Activated T-helper 2 cell treated with anti-CD3 and anti-CD28 coated beads, Interferon-gamma antibody, Interleukin-2, Interleukin-4, amounts not matched to agents 10 μg/mL and 5 μg/mL and 100 μg/mL, durations not matched to agents 14 hours and 24 hours and 36 hours (primary cell): Measurements from ENCODE around the gene HLF. TPM values are rescaled to one million over a fixed set of nuclear protein-coding genes. Genes with fewer than 3 reads are reported as not detected.
A peak's percentile ranks its signal among the peaks of the same experiment; 100 is the strongest.

Experiments
- DNase-seq: peaks from one replicate; pipeline ENCODE4 v3.0.0; 2021; ENCODE audit warnings: low spot score
- H3K27ac Mint-ChIP-seq: one replicate; pipeline ENCODE4 v1.8.0; 2021; ENCODE audit warnings: mixed read lengths
- H3K27me3 Mint-ChIP-seq: one replicate; pipeline ENCODE4 v1.8.0; 2021; ENCODE audit warnings: low read depth, mixed read lengths
- H3K36me3 Mint-ChIP-seq: one replicate; pipeline ENCODE4 v1.8.0; 2021; ENCODE audit warnings: low read depth, mixed read lengths
- H3K4me1 Mint-ChIP-seq: one replicate; pipeline ENCODE4 v1.8.0; 2021; ENCODE audit warnings: low read depth, mixed read lengths
- H3K4me3 Mint-ChIP-seq: one replicate; pipeline ENCODE4 v1.8.0; 2021; ENCODE audit warnings: low read depth, mild to moderate bottlenecking, moderate library complexity, mixed read lengths
- H3K9me3 Mint-ChIP-seq: one replicate; pipeline ENCODE4 v1.8.0; 2021; ENCODE audit warnings: mixed read lengths
- intact Hi-C: fragments of 100-400 bp; cut with micrococcal nuclease; formaldehyde crosslinking; loops from one replicate; pipeline ENCODE4 v1.15.1; 2023
- total RNA-seq: library from RNA; stranded (reverse); gene quantifications from 2 replicates; pipeline ENCODE4 v1.2.3, GENCODE V29; 2022

Gene HLF, protein sequence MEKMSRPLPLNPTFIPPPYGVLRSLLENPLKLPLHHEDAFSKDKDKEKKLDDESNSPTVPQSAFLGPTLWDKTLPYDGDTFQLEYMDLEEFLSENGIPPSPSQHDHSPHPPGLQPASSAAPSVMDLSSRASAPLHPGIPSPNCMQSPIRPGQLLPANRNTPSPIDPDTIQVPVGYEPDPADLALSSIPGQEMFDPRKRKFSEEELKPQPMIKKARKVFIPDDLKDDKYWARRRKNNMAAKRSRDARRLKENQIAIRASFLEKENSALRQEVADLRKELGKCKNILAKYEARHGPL
- 4.5 and 5.1 TPM in 2 replicates for total RNA-seq

DNA sequence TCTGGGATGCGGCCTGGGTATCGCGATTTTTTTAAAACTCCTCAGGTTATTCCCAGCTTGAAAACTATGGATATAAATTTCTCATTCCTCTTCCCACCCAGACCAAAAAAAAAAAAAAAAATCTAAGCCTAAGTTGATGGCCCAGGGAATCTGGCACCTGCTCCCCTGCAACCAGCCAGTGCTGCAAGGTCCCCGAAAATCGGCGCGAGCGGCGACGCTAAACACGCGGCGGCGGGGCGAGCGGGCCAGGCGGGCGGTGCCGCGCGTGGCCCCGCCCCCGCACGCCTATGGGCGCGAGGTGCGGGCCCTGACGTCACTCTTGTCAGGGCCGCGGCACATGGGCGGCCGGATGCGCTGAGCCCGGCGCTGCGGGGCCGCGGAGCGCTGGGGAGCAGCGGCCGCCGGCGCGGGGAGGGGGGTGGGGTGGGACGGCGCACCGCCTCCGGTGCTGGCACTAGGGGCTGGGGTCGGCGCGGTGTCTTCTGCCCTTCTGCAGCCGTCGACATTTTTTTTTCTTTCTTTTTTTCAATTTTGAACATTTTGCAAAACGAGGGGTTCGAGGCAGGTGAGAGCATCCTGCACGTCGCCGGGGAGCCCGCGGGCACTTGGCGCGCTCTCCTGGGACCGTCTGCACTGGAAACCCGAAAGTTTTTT, at the start of gene HLF:
Gene HLF (plus strand): TSS at position 316 of the 654 bp plus-strand sequence. CDS start 525 bp downstream, outside the sequence.
- peaks cover 13% of the 10 kb centered on the region for H3K4me1 Mint-ChIP-seq
- intact Hi-C loops, result loop anchor here (1.0 to 2.0 kb wide), 2 partner anchors 26 to 80 kb away; no protein-coding TSS in a partner anchor
- peaks cover 9% of the 10 kb centered on the region for H3K9me3 Mint-ChIP-seq
- peak within 1 kb of the TSS; percentile 29 for H3K27ac Mint-ChIP-seq
- no peaks in the 10 kb centered on the region for H3K36me3 Mint-ChIP-seq
- H3K4me3 Mint-ChIP-seq, result peak within 1 kb of the TSS; percentile 64
- peak; percentile 70 for DNase-seq
- H3K27me3 Mint-ChIP-seq, result peaks cover 84% of the 10 kb centered on the region

DNA sequence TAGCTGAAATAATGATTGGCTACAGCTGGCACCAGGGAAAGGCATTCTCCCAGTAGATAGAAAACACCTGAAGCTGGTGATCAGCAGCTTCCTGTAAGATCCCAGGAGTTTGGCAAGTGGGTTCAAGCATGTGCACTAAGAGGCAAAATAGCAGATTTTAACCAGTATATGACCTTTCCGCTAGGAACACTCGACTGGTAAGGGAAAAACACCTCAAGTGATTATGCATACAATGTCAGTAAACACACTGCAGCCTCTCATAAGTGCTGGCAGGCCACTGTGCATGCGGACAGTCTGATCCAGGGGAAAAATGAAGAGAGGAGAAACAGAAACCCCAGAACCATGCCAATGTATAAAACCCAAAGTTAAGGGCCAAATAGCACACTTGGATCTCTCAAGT, 49.0 kb upstream of the HLF start:
- Mint-ChIP-seq H3K27me3 (peaks cover 14% of the 10 kb centered on the region), H3K9me3 (no peaks in the 10 kb centered on the region), H3K27ac (no peak overlapping the region), H3K4me3 (no peak overlapping the region), H3K36me3 (no peaks in the 10 kb centered on the region), H3K4me1 (peaks cover 2% of the 10 kb centered on the region)
- no peak for DNase-seq
- intact Hi-C loops, result no loop called here

DNA sequence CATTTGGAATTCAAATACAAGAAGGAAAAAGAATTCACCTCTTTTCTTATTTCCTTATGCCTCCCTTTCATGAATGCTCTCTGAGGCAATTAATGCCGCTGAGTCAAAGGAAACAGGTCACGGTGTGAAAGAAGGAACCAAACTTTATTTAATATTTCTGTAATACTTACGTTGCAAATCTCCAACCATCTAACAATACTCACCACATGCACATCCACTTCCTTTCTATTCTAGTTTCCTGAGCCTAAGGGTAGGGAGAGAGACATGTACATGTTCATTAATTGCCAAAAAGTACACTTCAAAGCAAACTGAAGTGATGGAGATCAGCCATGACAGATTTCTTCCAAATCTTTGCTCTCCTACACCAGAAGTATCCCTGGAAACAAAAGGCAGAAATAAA, 47.9 kb upstream of the HLF start:
- H3K4me3 Mint-ChIP-seq, result no peak overlapping the region
- H3K27ac Mint-ChIP-seq, result no peak overlapping the region
- no peaks in the 10 kb centered on the region for H3K36me3 Mint-ChIP-seq
- no peaks in the 10 kb centered on the region for H3K9me3 Mint-ChIP-seq
- no peak for DNase-seq
- peaks cover 2% of the 10 kb centered on the region for H3K4me1 Mint-ChIP-seq
- peaks cover 14% of the 10 kb centered on the region for H3K27me3 Mint-ChIP-seq
- intact Hi-C loops, result no loop called here

DNA sequence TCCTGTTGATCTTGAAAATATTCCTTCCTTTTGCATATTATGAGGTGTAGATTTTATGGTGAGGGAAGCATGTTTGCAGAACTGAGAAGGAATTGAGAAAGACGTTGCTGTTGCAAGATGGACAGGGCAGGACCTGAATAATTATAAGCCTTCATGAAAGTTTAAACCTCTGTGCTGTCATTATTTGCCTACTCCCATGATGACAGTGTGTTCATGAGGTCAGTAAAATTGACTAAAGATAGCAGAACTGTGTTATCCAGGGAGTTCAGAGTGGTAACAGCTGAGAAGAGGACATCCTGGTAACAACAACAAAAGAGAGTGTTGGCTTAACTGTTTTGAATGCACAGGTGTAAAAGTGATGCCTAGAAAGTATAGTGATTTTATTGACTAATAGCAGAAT, 45.3 kb upstream of the HLF start:
- no peaks in the 10 kb centered on the region for H3K9me3 Mint-ChIP-seq
- H3K27ac Mint-ChIP-seq, result no peak overlapping the region
- no peaks in the 10 kb centered on the region for H3K36me3 Mint-ChIP-seq
- intact Hi-C loops, result no loop called here
- DNase-seq, result no peak
- H3K4me3 Mint-ChIP-seq, result no peak overlapping the region
- H3K4me1 Mint-ChIP-seq, result peaks cover 2% of the 10 kb centered on the region
- peaks cover 16% of the 10 kb centered on the region for H3K27me3 Mint-ChIP-seq

DNA sequence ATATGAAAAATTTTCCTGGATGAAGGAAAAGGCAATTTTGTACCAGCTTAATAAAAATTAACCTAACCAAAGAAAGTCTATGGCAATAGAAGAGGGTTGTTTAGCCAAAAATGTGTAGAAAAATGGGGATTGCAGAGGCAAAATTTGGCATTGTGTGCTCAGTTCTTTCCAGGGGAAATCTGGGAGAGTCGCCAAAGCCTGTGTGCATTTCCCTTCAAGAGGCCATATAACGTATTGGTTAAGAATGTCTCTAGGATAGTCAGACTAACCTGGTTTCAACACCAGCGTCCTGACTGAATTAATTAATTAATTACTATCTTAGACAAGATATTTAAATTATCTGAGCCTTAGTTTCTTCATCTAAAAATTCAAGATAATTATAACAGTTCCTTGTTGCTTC, 44.8 kb upstream of the HLF start:
- Mint-ChIP-seq H3K27me3 (peaks cover 16% of the 10 kb centered on the region), H3K27ac (no peak overlapping the region), H3K9me3 (no peaks in the 10 kb centered on the region), H3K36me3 (no peaks in the 10 kb centered on the region), H3K4me3 (no peak overlapping the region), H3K4me1 (peaks cover 2% of the 10 kb centered on the region)
- DNase-seq, result no peak
- intact Hi-C loops, result no loop called here

DNA sequence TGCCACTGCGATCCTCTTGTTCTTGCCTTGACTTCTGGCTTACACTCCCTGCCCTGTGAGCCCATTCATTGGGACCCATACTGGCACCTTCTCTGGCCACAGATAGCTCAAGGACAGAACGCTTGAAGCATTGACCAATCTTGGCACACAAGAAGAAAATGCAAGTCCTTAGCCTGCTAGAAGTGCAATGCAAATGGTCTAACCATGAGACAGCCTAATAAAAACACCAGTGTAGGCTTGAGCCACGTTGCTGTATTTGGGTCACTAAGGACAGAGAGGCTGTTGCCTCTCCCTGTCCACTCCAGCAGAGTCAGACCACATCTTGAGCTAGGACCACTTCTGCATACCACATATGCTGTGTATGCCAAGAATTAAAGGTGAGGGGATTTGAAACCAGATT, 41.2 kb upstream of the HLF start:
- H3K9me3 Mint-ChIP-seq, result no peaks in the 10 kb centered on the region
- H3K27me3 Mint-ChIP-seq, result peaks cover 9% of the 10 kb centered on the region
- no peak overlapping the region for H3K27ac Mint-ChIP-seq
- no peak for DNase-seq
- no peaks in the 10 kb centered on the region for H3K4me1 Mint-ChIP-seq
- intact Hi-C loops, result no loop called here
- H3K36me3 Mint-ChIP-seq, result no peaks in the 10 kb centered on the region
- no peak overlapping the region for H3K4me3 Mint-ChIP-seq

DNA sequence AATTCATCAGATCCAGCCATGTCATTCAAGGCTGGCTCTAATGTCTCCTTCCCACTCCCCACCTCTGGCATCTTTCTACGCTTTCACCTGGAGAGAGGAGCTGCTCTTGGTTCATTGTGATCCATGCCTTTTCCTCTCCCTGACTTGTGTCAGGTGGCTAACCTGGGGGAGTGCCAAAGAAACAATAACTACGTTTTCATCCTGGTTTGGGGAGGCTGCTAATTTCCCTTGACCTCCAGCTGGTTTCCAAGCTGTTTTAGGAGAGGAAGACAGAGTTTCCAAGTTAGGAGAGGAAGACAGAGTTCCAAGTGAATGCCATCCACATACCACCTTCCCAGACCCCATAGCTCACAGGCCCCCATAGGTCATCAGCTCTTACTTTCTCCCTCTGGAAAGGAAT, 40.0 kb upstream of the HLF start:
- no peaks in the 10 kb centered on the region for H3K9me3 Mint-ChIP-seq
- H3K4me3 Mint-ChIP-seq, result no peak overlapping the region
- no peaks in the 10 kb centered on the region for H3K4me1 Mint-ChIP-seq
- intact Hi-C loops, result no loop called here
- no peaks in the 10 kb centered on the region for H3K36me3 Mint-ChIP-seq
- H3K27ac Mint-ChIP-seq, result no peak overlapping the region
- H3K27me3 Mint-ChIP-seq, result peaks cover 13% of the 10 kb centered on the region
- no peak for DNase-seq

DNA sequence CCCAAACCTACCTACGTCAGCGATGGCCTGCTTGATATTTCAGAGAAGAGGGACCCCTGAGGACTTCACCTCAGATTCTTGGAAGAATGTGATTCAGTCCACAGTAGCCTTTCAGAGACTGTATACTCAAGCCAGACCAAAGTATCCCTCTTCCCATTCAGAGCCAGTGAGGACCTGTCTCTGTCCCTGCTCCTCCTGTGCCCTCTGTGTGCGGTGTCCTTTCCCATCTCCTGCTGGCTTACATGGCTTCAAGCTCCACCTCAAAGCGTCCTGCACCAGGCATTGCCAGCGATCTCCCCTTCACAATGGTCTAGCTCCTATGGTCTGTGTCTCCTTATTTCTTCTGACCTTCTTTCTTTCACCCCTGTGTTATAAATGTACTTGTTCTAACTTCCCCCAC, 39.5 kb upstream of the HLF start:
- H3K27me3 Mint-ChIP-seq, result peaks cover 17% of the 10 kb centered on the region
- no peak overlapping the region for H3K27ac Mint-ChIP-seq
- no peaks in the 10 kb centered on the region for H3K9me3 Mint-ChIP-seq
- H3K4me3 Mint-ChIP-seq, result no peak overlapping the region
- no peaks in the 10 kb centered on the region for H3K36me3 Mint-ChIP-seq
- no peak for DNase-seq
- H3K4me1 Mint-ChIP-seq, result no peaks in the 10 kb centered on the region
- intact Hi-C loops, result no loop called here

DNA sequence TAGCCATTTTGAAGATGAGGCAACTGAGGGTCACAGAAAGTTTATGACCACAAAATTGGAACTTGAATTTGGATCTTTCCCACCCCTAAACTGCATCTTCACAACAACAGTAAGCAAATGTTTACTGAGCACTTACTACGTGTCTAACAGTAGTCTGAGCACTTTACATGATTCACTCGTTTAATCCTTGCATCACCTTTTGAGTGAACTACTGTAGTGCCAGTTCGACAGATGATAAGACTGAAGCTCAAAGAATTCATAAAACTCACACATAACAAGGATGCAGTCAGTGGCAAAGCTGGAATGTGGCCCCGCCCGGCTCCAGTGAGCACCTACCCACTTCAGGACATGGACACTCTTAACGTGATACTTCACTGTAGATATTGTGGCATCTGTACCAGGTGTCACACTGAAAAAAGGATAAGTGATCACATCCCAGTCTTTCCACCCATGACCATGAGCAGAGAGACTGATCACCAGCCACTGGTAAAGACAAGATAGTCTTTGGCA, 36.0 kb upstream of the HLF start:
- Mint-ChIP-seq H3K27me3 (peaks cover 25% of the 10 kb centered on the region), H3K36me3 (no peaks in the 10 kb centered on the region), H3K27ac (no peak overlapping the region), H3K4me3 (no peak overlapping the region), H3K4me1 (no peaks in the 10 kb centered on the region), H3K9me3 (no peaks in the 10 kb centered on the region)
- DNase-seq, result no peak
- intact Hi-C loops, result no loop called here

DNA sequence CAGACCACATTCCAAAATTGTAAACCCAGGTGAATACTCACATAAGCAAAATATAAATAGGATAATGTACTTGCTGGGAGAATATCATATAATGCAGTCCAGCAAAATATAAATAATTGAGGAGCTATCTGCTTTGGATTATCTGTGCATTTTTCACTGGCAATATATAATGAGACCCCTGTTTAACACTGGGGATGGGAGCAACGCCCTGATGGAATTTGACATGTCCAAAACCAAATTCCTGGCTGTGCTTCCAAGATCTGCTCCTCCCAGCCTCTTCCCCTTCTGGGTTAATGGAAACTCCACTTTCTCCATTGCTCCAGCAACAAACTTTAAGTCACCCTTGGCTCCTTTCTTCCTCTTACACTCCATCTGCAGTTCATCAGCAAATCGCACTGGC, 35.5 kb upstream of the HLF start:
- Mint-ChIP-seq H3K36me3 (no peaks in the 10 kb centered on the region), H3K9me3 (no peaks in the 10 kb centered on the region), H3K4me1 (peaks cover 2% of the 10 kb centered on the region), H3K27ac (no peak overlapping the region), H3K27me3 (peaks cover 26% of the 10 kb centered on the region), H3K4me3 (no peak overlapping the region)
- intact Hi-C loops, result no loop called here
- no peak for DNase-seq

DNA sequence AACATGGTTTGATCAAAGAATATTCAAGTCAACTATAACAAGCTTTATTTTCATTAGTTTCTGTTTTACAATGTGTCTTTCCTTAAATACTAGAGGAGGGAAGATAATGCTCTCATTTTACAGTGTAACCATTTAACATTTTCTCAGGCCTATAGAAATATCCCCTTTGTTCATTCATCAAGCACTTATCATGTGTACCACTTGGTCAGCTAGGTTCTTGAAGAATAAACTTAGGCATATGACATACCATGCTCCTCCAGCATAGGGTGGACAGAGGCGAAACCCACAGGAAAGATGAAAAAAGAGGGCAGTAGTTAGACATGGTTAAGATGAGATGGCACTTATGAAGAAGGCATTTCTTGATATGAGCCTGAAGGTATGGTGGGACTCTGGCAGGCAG, 34.0 kb upstream of the HLF start:
- intact Hi-C loops, result no loop called here

DNA sequence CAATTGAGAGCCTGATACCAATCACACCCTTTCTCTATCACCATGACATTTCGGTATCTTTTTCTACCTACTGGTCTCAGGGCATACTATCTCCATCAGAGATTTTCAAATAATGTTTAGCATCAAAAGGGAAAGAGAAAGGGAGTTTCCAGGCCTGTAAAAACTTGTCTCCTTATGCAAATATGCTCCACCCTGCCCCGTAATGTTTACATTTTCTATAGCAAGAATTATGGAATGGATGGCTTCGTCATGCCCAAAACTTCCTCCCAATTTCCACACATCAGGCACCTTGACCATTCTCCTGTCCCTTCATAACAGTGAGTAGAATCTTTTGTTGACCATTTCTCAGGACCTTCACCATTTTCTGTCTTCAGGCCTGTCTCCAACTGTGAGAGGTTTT, 30.9 kb upstream of the HLF start:
- Mint-ChIP-seq H3K9me3 (no peaks in the 10 kb centered on the region), H3K27me3 (peaks cover 29% of the 10 kb centered on the region), H3K27ac (no peak overlapping the region), H3K36me3 (no peaks in the 10 kb centered on the region), H3K4me3 (no peak overlapping the region), H3K4me1 (peaks cover 15% of the 10 kb centered on the region)
- intact Hi-C loops, result no loop called here
- no peak for DNase-seq

More for the DNA sequence above, 34.0 kb upstream of the HLF start:
- no peak for DNase-seq
- H3K27me3 Mint-ChIP-seq, result peaks cover 28% of the 10 kb centered on the region
- H3K4me3 Mint-ChIP-seq, result no peak overlapping the region
- H3K4me1 Mint-ChIP-seq, result peaks cover 2% of the 10 kb centered on the region
- H3K9me3 Mint-ChIP-seq, result no peaks in the 10 kb centered on the region
- no peaks in the 10 kb centered on the region for H3K36me3 Mint-ChIP-seq
- no peak overlapping the region for H3K27ac Mint-ChIP-seq

DNA sequence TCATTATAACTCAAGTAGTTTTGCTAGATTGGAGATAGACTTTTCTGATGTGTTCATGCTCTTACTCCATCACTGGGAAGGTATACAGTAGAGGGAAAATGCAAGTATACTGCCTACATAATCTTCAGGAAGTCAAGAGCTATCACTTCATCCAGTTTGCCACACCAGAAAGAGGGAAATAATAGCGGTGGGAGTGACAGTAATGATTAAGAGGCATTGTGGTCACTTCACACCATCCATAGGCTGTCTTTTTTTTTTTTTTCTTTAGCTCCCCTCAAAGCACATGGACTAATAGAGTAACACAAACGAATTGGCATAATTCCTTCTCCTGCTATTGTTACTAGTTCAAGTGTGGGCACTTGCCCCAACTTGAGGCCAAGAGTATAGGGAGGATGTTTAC, 28.4 kb upstream of the HLF start:
- peaks cover 17% of the 10 kb centered on the region for H3K4me1 Mint-ChIP-seq
- intact Hi-C loops, result loop anchor here (2.0 kb wide), 1 partner anchor 268 kb away; the partner anchor contains the start of genes COX11 and STXBP4
- no peaks in the 10 kb centered on the region for H3K36me3 Mint-ChIP-seq
- H3K27me3 Mint-ChIP-seq, result peaks cover 29% of the 10 kb centered on the region
- no peak for DNase-seq
- no peak overlapping the region for H3K27ac Mint-ChIP-seq
- no peak overlapping the region for H3K4me3 Mint-ChIP-seq
- no peaks in the 10 kb centered on the region for H3K9me3 Mint-ChIP-seq
